IMR-90 (cell line): ENCODE results near the gene SDR39U1. TPM values are rescaled to one million over a fixed set of nuclear protein-coding genes. Genes with fewer than 3 reads are reported as not detected.

Source experiments
- ATAC-seq: fragments of 200-7000 bp; cut with Tn5 transposase; 2 replicates; pipeline ENCODE4 v1.9.1; 2020; ENCODE audit warnings: low read depth, mild to moderate bottlenecking, moderate library complexity
- BruUV-seq: library from RNA; stranded (reverse); fragments of 400-500 nt; replicated peaks from 2 replicates; lab custom pipeline; 2021; lab: Mats Ljungman, UMichigan
- CTCF ChIA-PET: fragments of 300-600 bp; formaldehyde crosslinking; extraction: SDS; loops from one replicate; lab custom pipeline; 2021; ENCODE audit warnings: antibody characterized with exemption; lab: Yijun Ruan, JAX
- POLR2A ChIA-PET: fragments of 300-600 bp; sonication (Branson Sonifier 250); formaldehyde crosslinking; loops from one replicate; lab custom pipeline; 2022; ENCODE audit warnings: antibody characterized with exemption; ENCODE audit not compliant: unreplicated experiment; lab: Charles Lee
- DNase-seq: peaks from one replicate; pipeline ENCODE4 v3.0.0; 2013
- H2AFZ ChIP-seq: replicated peaks from 2 replicates; pipeline ENCODE3; 2013; ENCODE audit warnings: low read length, mild to moderate bottlenecking; ENCODE audit not compliant: poor library complexity
- H2AK5ac ChIP-seq: 2 replicates; pipeline ENCODE4 v1.6.1; 2013; ENCODE audit warnings: low read depth, low read length, inconsistent platforms
- H2AK9ac ChIP-seq: replicated peaks from 2 replicates; pipeline ENCODE3; 2013; ENCODE audit warnings: mild to moderate bottlenecking, low read depth, low read length, moderate library complexity; ENCODE audit not compliant: poor library complexity
- H2BK120ac ChIP-seq: 2 replicates; pipeline ENCODE4 v1.6.1; 2013; ENCODE audit warnings: low read depth, low read length, inconsistent platforms
- H2BK15ac ChIP-seq: 3 replicates; pipeline ENCODE4 v1.6.1; 2013; ENCODE audit warnings: low read depth, low read length, inconsistent platforms
- H2BK20ac ChIP-seq: 2 replicates; pipeline ENCODE4 v1.6.1; 2013; ENCODE audit warnings: low read depth, mild to moderate bottlenecking, inconsistent platforms, low read length, moderate library complexity
- H2BK5ac ChIP-seq: 2 replicates; pipeline ENCODE4 v1.6.1; 2013; ENCODE audit warnings: mild to moderate bottlenecking, low read depth, low read length, inconsistent platforms; ENCODE audit not compliant: poor library complexity, severe bottlenecking
- H3K14ac ChIP-seq: replicated peaks from 2 replicates; pipeline ENCODE4 v1.6.1; 2013; ENCODE audit warnings: low read depth, low read length, inconsistent platforms
- H3K18ac ChIP-seq: 2 replicates; pipeline ENCODE4 v1.6.1; 2013; ENCODE audit warnings: low read depth, low read length, control low read depth
- H3K23ac ChIP-seq: 2 replicates; pipeline ENCODE4 v1.6.1; 2013; ENCODE audit warnings: low read depth, low read length, inconsistent platforms
- H3K27ac ChIP-seq: 2 replicates; pipeline ENCODE4 v1.5.1; 2013; ENCODE audit warnings: mild to moderate bottlenecking, control low read depth, low read length; ENCODE audit not compliant: insufficient read depth
- H3K27me3 ChIP-seq: 2 replicates; pipeline ENCODE4 v1.6.1; 2013; ENCODE audit warnings: low read length; ENCODE audit not compliant: control insufficient read depth, insufficient read depth
- H3K36me3 ChIP-seq: 2 replicates; pipeline ENCODE4 v1.6.1; 2013; ENCODE audit warnings: low read length, mixed read lengths; ENCODE audit not compliant: control insufficient read depth, insufficient read depth
- H3K4ac ChIP-seq: 2 replicates; pipeline ENCODE4 v1.6.1; 2013; ENCODE audit warnings: low read depth, low read length, inconsistent platforms
- H3K4me1 ChIP-seq: 2 replicates; pipeline ENCODE4 v1.6.1; 2013; ENCODE audit warnings: low read length, mixed read lengths; ENCODE audit not compliant: control insufficient read depth, insufficient read depth
- H3K4me2 ChIP-seq: 2 replicates; pipeline ENCODE4 v1.6.1; 2013; ENCODE audit warnings: low read depth, mild to moderate bottlenecking, control low read depth, low read length, moderate library complexity
- H3K4me3 ChIP-seq: 2 replicates; pipeline ENCODE4 v1.5.1; 2013; ENCODE audit warnings: low read depth, mild to moderate bottlenecking, control low read depth, low read length, moderate library complexity; ENCODE audit not compliant: insufficient read depth
- H3K56ac ChIP-seq: 2 replicates; pipeline ENCODE4 v1.6.1; 2013; ENCODE audit warnings: low read length, inconsistent platforms; ENCODE audit not compliant: insufficient read depth; ENCODE audit errors: extremely low read depth
- H3K79me1 ChIP-seq, 2 experiments: 2 replicates each; pipeline ENCODE4 v1.6.1; 2013; ENCODE audit warnings: low read length in 2 of 2, inconsistent platforms in 1 of 2, low read depth in 1 of 2
- H3K9ac ChIP-seq: 2 replicates; pipeline ENCODE4 v1.6.1; 2013; ENCODE audit warnings: low read depth, low read length, control low read depth
- H3K9me1 ChIP-seq: 2 replicates; pipeline ENCODE4 v1.6.1; 2013; ENCODE audit warnings: low read length, inconsistent platforms; ENCODE audit not compliant: insufficient read depth
- H3K9me3 ChIP-seq: 2 replicates; pipeline ENCODE4 v1.6.1; 2013; ENCODE audit warnings: low read length; ENCODE audit not compliant: control insufficient read depth, insufficient read depth
- H4K20me1 ChIP-seq: 2 replicates; pipeline ENCODE4 v1.6.1; 2013; ENCODE audit warnings: low read length, inconsistent platforms; ENCODE audit not compliant: insufficient read depth
- H4K5ac ChIP-seq: 2 replicates; pipeline ENCODE4 v1.6.1; 2013; ENCODE audit warnings: mild to moderate bottlenecking, low read depth, low read length, control low read depth
- H4K8ac ChIP-seq, 2 experiments: 2 replicates each; pipeline ENCODE4 v1.6.1; 2013; ENCODE audit warnings: low read depth in 2 of 2, low read length in 2 of 2, control low read depth in 1 of 2, inconsistent platforms in 1 of 2
- H4K91ac ChIP-seq: 2 replicates; pipeline ENCODE4 v1.6.1; 2013; ENCODE audit warnings: low read depth, low read length, inconsistent platforms; ENCODE audit not compliant: insufficient read depth
- CHD1 ChIP-seq: IDR thresholded peaks from 2 replicates; pipeline ENCODE4 v1.6.1; 2012; ENCODE audit warnings: low read depth, low read length, improper control_type of control experiment
- CTCF ChIP-seq: conservative IDR thresholded peaks from 2 replicates; pipeline ENCODE4 v1.5.1; 2012; ENCODE audit warnings: mild to moderate bottlenecking, low read depth, low read length, improper control_type of control experiment
- MAFK ChIP-seq: IDR thresholded peaks from 2 replicates; pipeline ENCODE4 v1.6.1; 2012; ENCODE audit warnings: low read depth, low read length, improper control_type of control experiment
- MAZ ChIP-seq: IDR thresholded peaks from 2 replicates; pipeline ENCODE4 v1.6.1; 2012; ENCODE audit warnings: low read depth, mild to moderate bottlenecking, low read length, improper control_type of control experiment, moderate library complexity, borderline replicate concordance
- MXI1 ChIP-seq: IDR thresholded peaks from 2 replicates; pipeline ENCODE4 v1.6.1; 2012; ENCODE audit warnings: low read depth, mild to moderate bottlenecking, low read length, moderate library complexity, borderline replicate concordance
- NFE2L2 ChIP-seq: fragments of 150-350 bp; IDR thresholded peaks from 2 replicates; pipeline ENCODE4 v1.6.1; 2016; ENCODE audit warnings: low read depth, mild to moderate bottlenecking, low read length
- RAD21 ChIP-seq: IDR thresholded peaks from 2 replicates; pipeline ENCODE4 v1.6.1; 2012; ENCODE audit warnings: low read length, improper control_type of control experiment
- RFX5 ChIP-seq: IDR thresholded peaks from 2 replicates; pipeline ENCODE4 v1.8.0; 2012; ENCODE audit warnings: low read depth, mild to moderate bottlenecking, low read length, moderate library complexity
- SMC3 ChIP-seq: fragments of 150-350 bp; IDR thresholded peaks from 2 replicates; pipeline ENCODE4 v1.6.1; 2016; ENCODE audit warnings: low read depth, mild to moderate bottlenecking, antibody characterized with exemption, low read length, moderate library complexity
- USF2 ChIP-seq: fragments of 150-350 bp; IDR thresholded peaks from 2 replicates; pipeline ENCODE4 v1.6.1; 2017; ENCODE audit warnings: mild to moderate bottlenecking, antibody characterized with exemption, low read length, low read depth
- WGBS, 2 experiments: methylation state at CpG; one replicate each; pipeline versions ENCODE4 v1.1.5 to v1.1.7; 2013; ENCODE audit warnings: missing lambda C conversion rate in 2 of 2; ENCODE audit not compliant: insufficient read length in 1 of 2; ENCODE audit errors: extremely low coverage in 2 of 2; 5-methylcytosine and 5-hydroxymethylcytosine counted together
- dilution Hi-C: fragments of 300-500 bp; cut with HindIII; formaldehyde crosslinking; loops from one replicate; pipeline ENCODE4 v1.14.3; 2018; ENCODE audit warnings: low sequenced_read_pairs; ENCODE audit not compliant: unreplicated experiment
- in situ Hi-C: fragments of 300-500 bp; cut with MboI; formaldehyde crosslinking; loops from 3 replicates; pipeline ENCODE4 v1.14.3; 2019; ENCODE audit warnings: low sequenced_read_pairs, inconsistent platforms, mixed read lengths
- intact Hi-C: fragments of 100-400 bp; cut with micrococcal nuclease; formaldehyde crosslinking; loops from 2 replicates; pipeline ENCODE4 v1.10.0; 2022
- polyA plus RNA-seq, 3 experiments: library from polyadenylated mRNA; depleted of rRNA; stranded (reverse); fragments of >200 nt; gene quantifications; 2 replicates each; pipeline ENCODE4 v1.2.3, GENCODE V29; 2012; ENCODE audit warnings: low replicate concordance in 1 of 3
- total RNA-seq: library from RNA; depleted of rRNA; stranded (reverse); fragments of >200 nt; gene quantifications from 2 replicates; pipeline ENCODE4 v1.2.3, GENCODE V29; 2012

SDR39U1 gene
- total and polyA plus RNA-seq, 2 of the 4 experiments (the other 2 are of a cell fraction), result 7.5 to 46.3 TPM

- H3K36me3 ChIP-seq, result peaks cover 61% of the 10 kb centered on the region
- H3K9me1 ChIP-seq, result no peaks in the 10 kb centered on the region
- CTCF ChIA-PET, result interaction anchor here (0.6 to 3.4 kb wide), 9 partner anchors 10 to 118 kb away, joined by 3 to 28 read pairs (median 3); no protein-coding TSS in a partner anchor
- DNase-seq, result peak; percentile 85
- no peak overlapping the region for H3K4me2 ChIP-seq
- no peak overlapping the region for H3K9ac ChIP-seq
- no peak overlapping the region for H4K8ac ChIP-seq
- H3K4me3 ChIP-seq, result no peak overlapping the region
- intact Hi-C loops, result loop anchor here (1.0 to 10.0 kb wide), 4 partner anchors 71 to 222 kb away; partner anchors contain the start of genes CHMP4A and MDP1
- H2BK15ac ChIP-seq, result no peak overlapping the region
- no peak overlapping the region for H4K91ac ChIP-seq
- peaks cover 22% of the 10 kb centered on the region for H4K20me1 ChIP-seq
- no peak overlapping the region for H3K23ac ChIP-seq
- no peak overlapping the region for H2BK120ac ChIP-seq
- H2BK20ac ChIP-seq, result no peak overlapping the region
- no peaks in the 10 kb centered on the region for H3K27me3 ChIP-seq
- BruUV-seq, result no TSS peak
- H4K5ac ChIP-seq, result no peak overlapping the region
- no peak overlapping the region for H3K4ac ChIP-seq
- H3K4me1 ChIP-seq, result peaks cover 11% of the 10 kb centered on the region
- no peak overlapping the region for H2AFZ ChIP-seq
- ATAC-seq, result peak; percentile 72
- TF ChIP-seq CHD1, result no peak
- peak; percentile 30; the same call in 1 of the 2 replicates for TF ChIP-seq MAFK
- no peak for TF ChIP-seq NFE2L2
- peak; percentile 31; the same call in 1 of the 2 replicates for TF ChIP-seq MAZ
- 0 out of 2 replicates have a peak, but pooled peaks have one; percentile 35 for TF ChIP-seq MXI1
- TF ChIP-seq RFX5, result 0 out of 2 replicates have a peak, but pooled peaks have one; percentile 9
- peak; percentile 86 for TF ChIP-seq RAD21
- TF ChIP-seq USF2, result no peak
- peak; percentile 84 for TF ChIP-seq CTCF
- peak; percentile 83 for TF ChIP-seq SMC3
- H3K56ac ChIP-seq, result no peak overlapping the region
- POLR2A ChIA-PET, result interaction anchor here (1.4 kb wide), 1 partner anchor 17 kb away, joined by 4 read pairs; no protein-coding TSS in a partner anchor
- H3K79me1 ChIP-seq, result peaks cover 25 to 51% of the 10 kb centered on the region in 2 experiments
- no peaks in the 10 kb centered on the region for H3K9me3 ChIP-seq
- H2AK5ac ChIP-seq, result no peak overlapping the region
- H3K14ac ChIP-seq, result no peak overlapping the region
- dilution Hi-C loops, result no loop called here
- in situ Hi-C loops, result loop anchor here (5.0 to 25.0 kb wide), 5 partner anchors 72 to 1124 kb away; partner anchors contain the start of genes BCL2L2, FITM1, GMPR2 and NEDD8
- H3K18ac ChIP-seq, result no peak overlapping the region
- no peak overlapping the region for H3K27ac ChIP-seq
- H2AK9ac ChIP-seq, result no peak overlapping the region
- WGBS, 2 experiments, result no CpG with 5 or more reads among the region's 5 CpGs
- no peak overlapping the region for H2BK5ac ChIP-seq
Measured at GRCh38 chr14:24436355-24437019, 6.1 kb downstream of the SDR39U1 start.
